SK-N-SH (cell line): ENCODE data around the gene NUMB. TPM values are rescaled to one million over a fixed set of nuclear protein-coding genes. Genes with fewer than 3 reads are reported as not detected.

Source experiments
- CTCF ChIA-PET: fragments of 300-600, 350-600 bp; formaldehyde crosslinking; extraction: SDS; loops from one replicate; lab custom pipeline; 2021; lab: Yijun Ruan, JAX
- POLR2A ChIA-PET: fragments of 350-600 bp; sonication (Branson Sonifier 250); formaldehyde crosslinking; extraction: SDS; loops from one replicate; lab custom pipeline; 2020; ENCODE audit warnings: antibody characterized with exemption, inconsistent platforms; lab: Yijun Ruan, JAX
- DNase-seq: peaks from one replicate; pipeline ENCODE4 v3.0.0; 2012
- H2AFZ ChIP-seq: fragments of 200-600 bp; sonication (generic); 2 replicates; pipeline ENCODE4 v1.8.1; 2016; ENCODE audit warnings: antibody characterized with exemption, mild to moderate bottlenecking, low read depth
- H3F3A ChIP-seq: fragments of 200-600 bp; sonication (generic); replicated peaks from 2 replicates; pipeline ENCODE3; 2016; ENCODE audit warnings: antibody characterized with exemption, mild to moderate bottlenecking; ENCODE audit not compliant: insufficient read depth
- H3K27ac ChIP-seq, 2 experiments: fragments of 200-500 bp in 1 of 2; fragments of 200-600 bp in 1 of 2; sonication (Bioruptor generic) in 1 of 2; sonication (generic), shearing (Covaris generic) in 1 of 2; 2 replicates each; pipeline versions ENCODE4 v1.5.1 to v1.6.1; 2014 to 2016; ENCODE audit warnings: low read depth in 2 of 2, inconsistent platforms in 1 of 2, low read length in 1 of 2, mild to moderate bottlenecking in 1 of 2, mixed read lengths in 1 of 2
- H3K27me3 ChIP-seq: fragments of 200-600 bp; sonication (generic), shearing (Covaris generic); 2 replicates; pipeline ENCODE4 v1.6.1; 2016; ENCODE audit warnings: mixed run types; ENCODE audit not compliant: insufficient read depth
- H3K36me3 ChIP-seq, 2 experiments: fragments of 200-500 bp in 1 of 2; fragments of 200-600 bp in 1 of 2; sonication (Bioruptor generic) in 1 of 2; sonication (generic) in 1 of 2; replicated peaks in 1 of 2; 2 replicates each; pipeline versions ENCODE3 to v1.5.1; 2014 to 2016; ENCODE audit warnings: low read length in 1 of 2, mild to moderate bottlenecking in 1 of 2; ENCODE audit not compliant: insufficient read depth in 2 of 2, control insufficient read depth in 1 of 2
- H3K4me1 ChIP-seq, 2 experiments: fragments of 200-500 bp in 1 of 2; fragments of 200-600 bp in 1 of 2; sonication (Bioruptor generic) in 1 of 2; sonication (generic), shearing (Covaris generic) in 1 of 2; 2 replicates each; pipeline versions ENCODE4 v1.5.1 to v1.6.1; 2014 to 2016; ENCODE audit warnings: low read depth in 1 of 2, low read length in 1 of 2, mixed run types in 1 of 2; ENCODE audit not compliant: insufficient read depth in 2 of 2, control insufficient read depth in 1 of 2
- H3K4me2 ChIP-seq: fragments of 200-600 bp; sonication (generic), shearing (Covaris generic); 2 replicates; pipeline ENCODE4 v1.6.1; 2017; ENCODE audit warnings: mixed run types
- H3K4me3 ChIP-seq, 2 experiments: fragments of 200-500 bp in 1 of 2; fragments of 200-600 bp in 1 of 2; sonication (Bioruptor generic) in 1 of 2; sonication (generic), shearing (Covaris generic) in 1 of 2; 2 replicates each; pipeline versions ENCODE4 v1.5.1 to v1.8.1; 2014 to 2016; ENCODE audit warnings: low read depth in 2 of 2, inconsistent platforms in 1 of 2, low read length in 1 of 2, mild to moderate bottlenecking in 1 of 2, mixed read lengths in 1 of 2, moderate library complexity in 1 of 2
- H3K79me2 ChIP-seq: fragments of 200-600 bp; sonication (generic); 2 replicates; pipeline ENCODE4 v1.8.1; 2017; ENCODE audit warnings: mild to moderate bottlenecking; ENCODE audit not compliant: insufficient read depth
- H3K9ac ChIP-seq: fragments of 200-600 bp; sonication (generic); 2 replicates; pipeline ENCODE4 v1.6.1; 2017; ENCODE audit warnings: mixed run types
- H3K9me2 ChIP-seq: fragments of 200-600 bp; sonication (generic); 2 replicates; pipeline ENCODE4 v1.6.1; 2017; ENCODE audit warnings: mixed run types
- H3K9me3 ChIP-seq: fragments of 200-600 bp; sonication (generic); 2 replicates; pipeline ENCODE4 v1.6.1; 2017; ENCODE audit warnings: mixed run types, mild to moderate bottlenecking, moderate library complexity
- H4K20me1 ChIP-seq: fragments of 200-600 bp; sonication (generic); 2 replicates; pipeline ENCODE4 v1.6.1; 2017; ENCODE audit warnings: mild to moderate bottlenecking, mixed run types; ENCODE audit not compliant: insufficient read depth
- ELF1 ChIP-seq: IDR thresholded peaks from 2 replicates; pipeline ENCODE4 v1.4.0; 2012
- EP300 ChIP-seq, 2 experiments: IDR thresholded peaks; 2 replicates each; pipeline versions ENCODE4 v1.4.0 to v1.6.1; 2012; ENCODE audit warnings: borderline replicate concordance in 1 of 2, low read depth in 1 of 2, low read length in 1 of 2
- FOSL2 ChIP-seq: IDR thresholded peaks from 2 replicates; pipeline ENCODE4 v1.4.0; 2012; ENCODE audit warnings: low read depth, mild to moderate bottlenecking, moderate library complexity, borderline replicate concordance
- FOXJ3 ChIP-seq: sonication (generic); formaldehyde crosslinking; IDR thresholded peaks from 2 replicates; pipeline ENCODE4 v1.5.1; 2020; ENCODE audit warnings: mild to moderate bottlenecking, missing genetic modification reagents
- FOXM1 ChIP-seq: IDR thresholded peaks from 2 replicates; pipeline ENCODE4 v1.4.0; 2012; ENCODE audit warnings: low read depth, mild to moderate bottlenecking
- GATA2 ChIP-seq: sonication (generic); formaldehyde crosslinking; IDR thresholded peaks from 2 replicates; pipeline ENCODE4 v1.5.0; 2020; ENCODE audit warnings: mild to moderate bottlenecking, missing genetic modification reagents
- JUND ChIP-seq: IDR thresholded peaks from 2 replicates; pipeline ENCODE4 v1.4.0; 2012
- NFIC ChIP-seq: IDR thresholded peaks from 2 replicates; pipeline ENCODE4 v1.4.0; 2012; ENCODE audit warnings: borderline replicate concordance
- NRF1 ChIP-seq: IDR thresholded peaks from 2 replicates; pipeline ENCODE4 v1.6.1; 2012; ENCODE audit warnings: low read depth, mild to moderate bottlenecking, low read length
- RCOR1 ChIP-seq: fragments of 150-350 bp; IDR thresholded peaks from 2 replicates; pipeline ENCODE4 v1.6.1; 2017; ENCODE audit warnings: antibody characterized with exemption, low read length
- REST ChIP-seq: IDR thresholded peaks from 2 replicates; pipeline ENCODE4 v1.6.1; 2012; ENCODE audit warnings: mild to moderate bottlenecking, low read depth, low read length, moderate library complexity
- RFX5 ChIP-seq: IDR thresholded peaks from 2 replicates; pipeline ENCODE4 v1.6.1; 2012; ENCODE audit warnings: mild to moderate bottlenecking, improper control_type of control experiment, low read length
- TAF1 ChIP-seq: IDR thresholded peaks from 2 replicates; pipeline ENCODE4 v1.6.1; 2012; ENCODE audit warnings: low read depth, mild to moderate bottlenecking, low read length, moderate library complexity, borderline replicate concordance
- TCF12 ChIP-seq: IDR thresholded peaks from 2 replicates; pipeline ENCODE4 v1.4.0; 2012
- TEAD4 ChIP-seq: IDR thresholded peaks from 2 replicates; pipeline ENCODE4 v1.4.0; 2012; ENCODE audit warnings: mild to moderate bottlenecking, borderline replicate concordance; ENCODE audit not compliant: insufficient read depth
- USF1 ChIP-seq: IDR thresholded peaks from 2 replicates; pipeline ENCODE4 v1.4.0; 2012; ENCODE audit warnings: low read depth, borderline replicate concordance
- YY1 ChIP-seq: IDR thresholded peaks from 2 replicates; pipeline ENCODE4 v1.4.0; 2012; ENCODE audit warnings: low read depth, mild to moderate bottlenecking
- ZBTB33 ChIP-seq: IDR thresholded peaks from 2 replicates; pipeline ENCODE4 v1.4.0; 2012; ENCODE audit warnings: low read depth, borderline replicate concordance
- WGBS: methylation state at CpG from one replicate; pipeline ENCODE4 v1.1.6; 2017; ENCODE audit warnings: low lambda C conversion rate; 5-methylcytosine and 5-hydroxymethylcytosine counted together
- polyA plus RNA-seq, 3 experiments: library from polyadenylated mRNA; depleted of rRNA; stranded (reverse); fragments of >200 nt; gene quantifications; 2 replicates each; pipeline ENCODE4 v1.2.3, GENCODE V29; 2012
- TF ChIP-seq, protein P1 (sequence below): fragments of 150-350 bp; IDR thresholded peaks from 2 replicates; pipeline ENCODE4 v1.6.1; 2017; ENCODE audit warnings: antibody characterized with exemption, low read length, low read depth, borderline replicate concordance

The NUMB gene
- polyA plus RNA-seq, 1 of the 3 experiments (the other 2 are of a cell fraction) = 58.4 TPM

GRCh38 chr14:73468828-73469375 is 10.6 kb upstream of the NUMB start:
- Histone ChIP-seq H3K27me3 (no peaks in the 10 kb centered on the region), H3K9me2 (no peaks in the 10 kb centered on the region), H3K4me1 (no peaks in the 10 kb centered on the region), H3F3A (no peaks in the 10 kb centered on the region), H3K4me2 (no peak overlapping the region), H4K20me1 (no peaks in the 10 kb centered on the region), H2AFZ (no peak overlapping the region), H3K4me3 (no peak overlapping the region), H3K9me3 (no peaks in the 10 kb centered on the region), H3K36me3 (no peaks in the 10 kb centered on the region), H3K9ac (no peak overlapping the region), H3K79me2 (no peaks in the 10 kb centered on the region), H3K27ac (no peak overlapping the region)
- TF ChIP-seq TCF12 = no peak
- TF ChIP-seq JUND = no peak
- TF ChIP-seq NFIC = no peak
- no peak for TF ChIP-seq REST
- no peak for TF ChIP-seq YY1
- TF ChIP-seq ELF1 = no peak
- no peak for TF ChIP-seq TEAD4
- no peak for TF ChIP-seq FOXJ3 (CRISPR knock-in tag)
- TF ChIP-seq RFX5 = no peak
- TF ChIP-seq, protein P1, sequence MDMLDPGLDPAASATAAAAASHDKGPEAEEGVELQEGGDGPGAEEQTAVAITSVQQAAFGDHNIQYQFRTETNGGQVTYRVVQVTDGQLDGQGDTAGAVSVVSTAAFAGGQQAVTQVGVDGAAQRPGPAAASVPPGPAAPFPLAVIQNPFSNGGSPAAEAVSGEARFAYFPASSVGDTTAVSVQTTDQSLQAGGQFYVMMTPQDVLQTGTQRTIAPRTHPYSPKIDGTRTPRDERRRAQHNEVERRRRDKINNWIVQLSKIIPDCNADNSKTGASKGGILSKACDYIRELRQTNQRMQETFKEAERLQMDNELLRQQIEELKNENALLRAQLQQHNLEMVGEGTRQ = no peak
- no peak for TF ChIP-seq NRF1
- no peak for TF ChIP-seq TAF1
- no peak for TF ChIP-seq USF1
- TF ChIP-seq ZBTB33 = no peak
- TF ChIP-seq EP300 (IDR thresholded peaks at IDR 0.05; ENCODE audit: borderline replicate concordance in 1 of 2, low read depth in 1 of 2, low read length in 1 of 2) = no peak
- no peak for TF ChIP-seq FOSL2
- TF ChIP-seq RCOR1 = no peak
- TF ChIP-seq FOXM1 = no peak
- TF ChIP-seq GATA2 (CRISPR knock-in tag) = no peak
- DNase-seq = no peak
- CTCF ChIA-PET = interaction anchor here (0.7 to 11.5 kb wide), 4 partner anchors 11 to 296 kb away, joined by 3 to 179 read pairs (median 8); no protein-coding TSS in a partner anchor
- POLR2A ChIA-PET = interaction anchor here (0.5 kb wide), 1 partner anchor 198 kb away, joined by 3 read pairs; no protein-coding TSS in a partner anchor
- WGBS = 92% methylated on average over 3 of the region's 3 CpGs
